Activated CD4-positive, alpha-beta T cell treated with anti-CD3 and anti-CD28 coated beads, Interleukin-2, Interleukin-4, amounts not matched to agents 100 ng/mL and 50 ng/mL, durations not matched to agents 16 hours and 8 hours (primary cell): ENCODE results near the gene ZNF479.
"Not testable (repeated sequence)": the region's sequence is repeated elsewhere in the genome, so short reads cannot be mapped to it uniquely, and the experiment has no call there.

Experiments
- DNase-seq: peaks from one replicate; pipeline ENCODE4 v3.0.0-alpha.2; 2020; ENCODE audit warnings: low spot score

Gene ZNF479

GRCh38 chr7:57132336-57132735, at the start of gene ZNF479:
Gene ZNF479, minus strand, starts transcription at chr7:57132436. Its CDS starts 112 bp downstream, at chr7:57132324.
- DNase-seq: not testable (repeated sequence)

- DNase-seq: no peak
These were observed 49.8 kb upstream of the ZNF479 start for GRCh38 chr7:57182031-57182430.

- no peak for DNase-seq
These were observed 49.0 kb upstream of the ZNF479 start for GRCh38 chr7:57181281-57181680.

DNA sequence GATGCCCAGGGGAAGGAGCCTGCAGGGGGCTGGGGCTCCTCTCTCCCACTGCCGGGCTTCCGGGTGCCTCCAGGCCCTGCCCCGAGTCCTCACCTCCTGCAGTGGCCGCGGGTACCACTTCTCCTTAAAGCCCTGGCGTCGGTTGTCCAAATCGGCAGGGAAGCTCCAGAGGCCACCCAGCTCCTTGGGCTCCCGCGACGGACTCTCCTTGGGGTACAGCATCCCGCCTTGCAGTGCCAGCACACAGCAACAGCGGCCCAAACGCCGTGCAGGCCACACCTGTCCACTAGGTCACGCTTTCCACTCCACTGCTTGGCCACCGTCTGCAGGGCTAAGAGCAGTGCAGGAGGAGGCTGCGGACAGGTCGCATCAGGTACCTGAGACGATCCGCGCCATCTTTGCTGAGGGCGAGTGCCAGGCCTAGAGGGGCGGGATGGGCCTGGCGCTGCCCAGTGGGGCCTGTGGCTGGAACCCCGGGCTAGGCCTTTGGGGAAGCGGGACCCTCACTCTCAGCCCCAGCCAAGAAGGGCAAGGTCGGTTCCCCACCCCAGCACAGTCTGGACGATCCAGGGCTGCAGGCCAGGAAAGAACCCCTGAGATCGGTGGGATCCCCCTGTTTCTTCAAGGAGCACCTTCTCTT, 47.7 kb upstream of the ZNF479 start:
- DNase-seq: no peak

DNA sequence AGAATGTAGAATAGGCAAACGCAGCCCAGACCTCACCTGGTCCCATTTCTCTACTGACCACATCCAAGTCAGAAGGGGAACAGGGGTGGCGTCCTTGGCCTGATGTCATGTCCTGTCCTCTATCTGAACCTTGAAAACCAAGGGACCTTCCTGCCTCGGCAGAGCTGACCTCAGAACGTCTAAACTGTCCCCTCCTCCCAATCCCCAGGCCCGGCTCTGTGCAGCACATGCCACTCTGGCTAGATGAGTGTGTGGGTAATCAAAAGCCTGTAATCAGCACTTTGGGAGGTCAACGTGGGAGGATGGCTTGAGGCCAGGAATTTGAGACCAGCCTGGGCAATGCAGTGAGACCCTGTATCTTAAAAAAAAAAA, 46.5 kb upstream of the ZNF479 start:
- no peak for DNase-seq

GRCh38 chr7:57177856-57178767, 45.9 kb upstream of the ZNF479 start:
- DNase-seq: no peak

- DNase-seq: no peak
These were observed 44.8 kb upstream of the ZNF479 start for GRCh38 chr7:57176928-57177635.

GRCh38 chr7:57165285-57165899, 33.2 kb upstream of the ZNF479 start:
- DNase-seq: no peak

GRCh38 chr7:57120123-57120784, 12.0 kb downstream of the ZNF479 start:
- DNase-seq: not testable (repeated sequence)
